Measurements from ENCODE around the gene PCDHGA5. TPM values are rescaled to one million over a fixed set of nuclear protein-coding genes. Genes with fewer than 3 reads are reported as not detected.

The PCDHGA5 gene
- total RNA-seq, 2 experiments from 2014 or later, result 0.08 TPM; not detected in 1

GRCh38 chr5:141398608-141399007 is 34.6 kb downstream of the PCDHGA5 start:
- Mint-ChIP-seq H3K4me3 (no peak overlapping the region), H3K4me1 (ENCODE audit: low read depth) (peaks cover 3% of the 10 kb centered on the region), H3K27me3 (peaks cover 80% of the 10 kb centered on the region), H3K9me3 (peaks cover 7% of the 10 kb centered on the region), H3K27ac (no peak overlapping the region), H3K36me3 (ENCODE audit: low read depth) (peaks cover 26% of the 10 kb centered on the region)
- no peaks in the 10 kb centered on the region for H3K36me3 ChIP-seq (ENCODE audit: insufficient read depth, low read length)
- intact Hi-C loops (cut with DNase I, micrococcal nuclease), result no loop called here
- TF ChIP-seq, protein P1, sequence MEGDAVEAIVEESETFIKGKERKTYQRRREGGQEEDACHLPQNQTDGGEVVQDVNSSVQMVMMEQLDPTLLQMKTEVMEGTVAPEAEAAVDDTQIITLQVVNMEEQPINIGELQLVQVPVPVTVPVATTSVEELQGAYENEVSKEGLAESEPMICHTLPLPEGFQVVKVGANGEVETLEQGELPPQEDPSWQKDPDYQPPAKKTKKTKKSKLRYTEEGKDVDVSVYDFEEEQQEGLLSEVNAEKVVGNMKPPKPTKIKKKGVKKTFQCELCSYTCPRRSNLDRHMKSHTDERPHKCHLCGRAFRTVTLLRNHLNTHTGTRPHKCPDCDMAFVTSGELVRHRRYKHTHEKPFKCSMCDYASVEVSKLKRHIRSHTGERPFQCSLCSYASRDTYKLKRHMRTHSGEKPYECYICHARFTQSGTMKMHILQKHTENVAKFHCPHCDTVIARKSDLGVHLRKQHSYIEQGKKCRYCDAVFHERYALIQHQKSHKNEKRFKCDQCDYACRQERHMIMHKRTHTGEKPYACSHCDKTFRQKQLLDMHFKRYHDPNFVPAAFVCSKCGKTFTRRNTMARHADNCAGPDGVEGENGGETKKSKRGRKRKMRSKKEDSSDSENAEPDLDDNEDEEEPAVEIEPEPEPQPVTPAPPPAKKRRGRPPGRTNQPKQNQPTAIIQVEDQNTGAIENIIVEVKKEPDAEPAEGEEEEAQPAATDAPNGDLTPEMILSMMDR (IDR thresholded peaks at IDR 0.05), result no peak
- no peak overlapping the region for H3K27ac ChIP-seq (ENCODE audit: low read depth in 1 of 2, low read length in 2 of 2)
- peaks cover 32 to 56% of the 10 kb centered on the region in 2 experiments for H3K9me3 ChIP-seq (ENCODE audit: control insufficient read depth in 1 of 2, insufficient read depth in 1 of 2, low read length in 2 of 2)
- H3K4me1 ChIP-seq (ENCODE audit: insufficient read depth, low read length), result no peaks in the 10 kb centered on the region
- DNase-seq (no peak), ATAC-seq (ENCODE audit: poor library complexity) (no peak)
- H3K27me3 ChIP-seq (ENCODE audit: control insufficient read depth in 1 of 2, insufficient read depth in 2 of 2, low read length in 2 of 2), result peaks cover 55 to 80% of the 10 kb centered on the region in 2 experiments
- H3K4me3 ChIP-seq (ENCODE audit: low read length), result no peak overlapping the region
- POLR2A ChIA-PET, result no interaction called here
- CTCF ChIA-PET, result interaction anchor here (1.9 to 3.0 kb wide), 2 partner anchors 114 to 159 kb away, joined by 10 to 11 read pairs; no protein-coding TSS in a partner anchor

- Histone ChIP-seq H3K27me3 (ENCODE audit: control insufficient read depth in 1 of 2, insufficient read depth in 2 of 2, low read length in 2 of 2) (peaks cover 55 to 82% of the 10 kb centered on the region in 2 experiments), H3K36me3 (ENCODE audit: insufficient read depth, low read length) (no peaks in the 10 kb centered on the region), H3K4me3 (ENCODE audit: low read length) (no peak overlapping the region), H3K27ac (ENCODE audit: low read depth in 1 of 2, low read length in 2 of 2) (no peak overlapping the region), H3K9me3 (ENCODE audit: control insufficient read depth in 1 of 2, insufficient read depth in 1 of 2, low read length in 2 of 2) (peaks cover 30 to 52% of the 10 kb centered on the region in 2 experiments), H3K4me1 (ENCODE audit: insufficient read depth, low read length) (no peaks in the 10 kb centered on the region)
- no peak overlapping the region for H3K27ac Mint-ChIP-seq
- ATAC-seq (ENCODE audit: poor library complexity), result no peak
- POLR2A ChIA-PET, result no interaction called here
- TF ChIP-seq, protein P1 (IDR thresholded peaks at IDR 0.05), result no peak
- H3K36me3 Mint-ChIP-seq (ENCODE audit: low read depth), result peaks cover 35% of the 10 kb centered on the region
- peaks cover 82% of the 10 kb centered on the region for H3K27me3 Mint-ChIP-seq
- CTCF ChIA-PET, result no interaction called here
- H3K4me3 Mint-ChIP-seq, result no peak overlapping the region
- peaks cover 3% of the 10 kb centered on the region for H3K4me1 Mint-ChIP-seq (ENCODE audit: low read depth)
- intact Hi-C loops (cut with DNase I, micrococcal nuclease), result no loop called here
- DNase-seq, result no peak
- peaks cover 8% of the 10 kb centered on the region for H3K9me3 Mint-ChIP-seq
These were observed 35.7 kb downstream of the PCDHGA5 start for GRCh38 chr5:141399555-141400258.

DNA sequence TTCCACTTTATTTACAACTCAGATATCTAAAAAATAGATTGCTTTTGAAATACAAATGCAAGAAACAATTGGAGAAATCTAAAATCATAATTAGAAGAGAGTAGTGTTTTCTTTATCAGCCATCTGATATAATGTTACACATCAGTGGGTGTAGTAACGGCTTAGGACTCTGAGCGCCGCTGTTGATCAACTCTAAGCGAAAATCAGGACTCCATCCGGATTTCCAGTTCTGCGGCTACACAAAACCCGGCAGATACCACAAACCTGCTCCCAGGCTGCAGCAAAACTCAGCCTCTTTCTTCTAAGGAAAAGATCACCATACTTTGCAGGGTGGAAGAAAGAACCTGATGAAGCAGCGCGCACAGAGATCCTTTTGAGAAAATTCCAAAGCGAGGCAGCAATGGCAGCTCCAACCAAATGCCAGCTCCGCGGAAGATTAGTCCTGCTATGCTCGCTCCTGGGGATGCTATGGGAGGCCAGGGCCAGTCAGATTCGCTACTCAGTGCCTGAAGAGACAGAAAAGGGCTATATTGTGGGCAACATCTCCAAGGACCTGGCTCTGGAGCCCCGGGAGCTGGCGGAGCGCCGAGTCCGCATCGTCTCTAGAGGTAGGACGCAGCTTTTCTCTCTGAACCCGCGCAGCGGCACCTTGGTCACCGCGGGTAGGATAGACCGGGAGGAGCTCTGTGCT is 38.7 kb downstream of the PCDHGA5 start, which contains the start of gene PCDHGA9:
Gene PCDHGA9 (plus strand): TSS at position 226 of the 691 bp plus-strand sequence. CDS start 175 bp downstream, at position 401.
- peaks cover 29% of the 10 kb centered on the region for H3K36me3 Mint-ChIP-seq (ENCODE audit: low read depth)
- intact Hi-C loops (cut with DNase I, micrococcal nuclease), result no loop called here
- no peak within 1 kb of the TSS for H3K27ac Mint-ChIP-seq
- peak within 1 kb of the TSS; percentile 77 for H3K4me3 Mint-ChIP-seq
- POLR2A ChIA-PET, result no interaction called here
- TF ChIP-seq, protein P1 (IDR thresholded peaks at IDR 0.05), result no peak
- H3K4me1 ChIP-seq (ENCODE audit: insufficient read depth, low read length), result no peaks in the 10 kb centered on the region
- DNase-seq, result peak in 2 of 14 experiments; percentile 26
- no peak within 1 kb of the TSS for H3K27ac ChIP-seq (ENCODE audit: low read depth in 1 of 2, low read length in 2 of 2)
- H3K9me3 Mint-ChIP-seq, result peaks cover 5% of the 10 kb centered on the region
- H3K36me3 ChIP-seq (ENCODE audit: insufficient read depth, low read length), result no peaks in the 10 kb centered on the region
- H3K9me3 ChIP-seq (ENCODE audit: control insufficient read depth in 1 of 2, insufficient read depth in 1 of 2, low read length in 2 of 2), result peaks cover 44 to 50% of the 10 kb centered on the region in 2 experiments
- no peak for ATAC-seq (ENCODE audit: poor library complexity)
- H3K4me3 ChIP-seq (ENCODE audit: low read length), result no peak within 1 kb of the TSS
- peaks cover 77% of the 10 kb centered on the region for H3K27me3 Mint-ChIP-seq
- peaks cover 3% of the 10 kb centered on the region for H3K4me1 Mint-ChIP-seq (ENCODE audit: low read depth)
- H3K27me3 ChIP-seq (ENCODE audit: control insufficient read depth in 1 of 2, insufficient read depth in 2 of 2, low read length in 2 of 2), result peaks cover 51 to 82% of the 10 kb centered on the region in 2 experiments
- CTCF ChIA-PET, result no interaction called here

Data from CD4-positive, alpha-beta T cell (primary cell).